Hepatic stellate cell (primary cell): ENCODE data around the gene NHERF1.

Experiments
- DNase-seq: peaks from one replicate; pipeline ENCODE4 v3.0.0; 2011; ENCODE audit warnings: low spot score

The NHERF1 gene

GRCh38 chr17:74785096-74785980 lies 36.9 kb downstream of the NHERF1 start:
- DNase-seq = no peak

GRCh38 chr17:74785981-74786360 lies 37.5 kb downstream of the NHERF1 start:
- no peak for DNase-seq

GRCh38 chr17:74786431-74787055 lies 38.1 kb downstream of the NHERF1 start:
- no peak for DNase-seq

GRCh38 chr17:74790161-74791058 lies 42.0 kb downstream of the NHERF1 start:
- no peak for DNase-seq

GRCh38 chr17:74792586-74793105 lies 44.2 kb downstream of the NHERF1 start:
- no peak for DNase-seq

GRCh38 chr17:74795327-74796020 lies 47.0 kb downstream of the NHERF1 start:
- no peak for DNase-seq

GRCh38 chr17:74796211-74796610 lies 47.8 kb downstream of the NHERF1 start:
- no peak for DNase-seq

GRCh38 chr17:74796866-74797265 lies 48.4 kb downstream of the NHERF1 start:
- DNase-seq = no peak

GRCh38 chr17:74797824-74798223 lies 49.4 kb downstream of the NHERF1 start:
- no peak for DNase-seq

- DNase-seq = peak; percentile 51
These were observed 49.8 kb downstream of the NHERF1 start for GRCh38 chr17:74798239-74798707.

GRCh38 chr17:74799097-74799496 lies 50.7 kb downstream of the NHERF1 start:
- DNase-seq = no peak

GRCh38 chr17:74800531-74800930 lies 52.1 kb downstream of the NHERF1 start:
- no peak for DNase-seq

GRCh38 chr17:74801896-74802295 lies 53.5 kb downstream of the NHERF1 start:
- no peak for DNase-seq

GRCh38 chr17:74803388-74803930 lies 55.0 kb downstream of the NHERF1 start:
- DNase-seq = no peak

GRCh38 chr17:74803971-74804370 lies 55.5 kb downstream of the NHERF1 start:
- DNase-seq = no peak

GRCh38 chr17:74804683-74805082 lies 56.3 kb downstream of the NHERF1 start:
- no peak for DNase-seq

GRCh38 chr17:74805591-74805991 lies 57.2 kb downstream of the NHERF1 start:
- no peak for DNase-seq

GRCh38 chr17:74806334-74806733 lies 57.9 kb downstream of the NHERF1 start:
- no peak for DNase-seq

GRCh38 chr17:74807441-74807840 lies 59.0 kb downstream of the NHERF1 start:
- DNase-seq = no peak

- DNase-seq = no peak
These were observed 59.5 kb downstream of the NHERF1 start for GRCh38 chr17:74807925-74808324.
